Muscle of back (tissue), 11 donors: Measurements from ENCODE around the gene ARV1. TPM values are rescaled to one million over a fixed set of nuclear protein-coding genes. Genes with fewer than 3 reads are reported as not detected.
"Not testable (repeated sequence)": the region's sequence is repeated elsewhere in the genome, so short reads cannot be mapped to it uniquely, and the experiment has no call there.

Experiments
- DNase-seq, 3 donors: peaks; one replicate each; pipeline versions ENCODE4 v3.0.0 to v3.0.0-alpha.2; 2013
- polyA plus RNA-seq, 10 donors: library from polyadenylated mRNA; unstranded; fragments of 120-200 nt; gene quantifications; one replicate each; pipeline ENCODE4 v1.2.1, GENCODE V29; 2013; ENCODE audit not compliant: insufficient read length in 10 of 10

Gene ARV1
- polyA plus RNA-seq, 10 donors, result 12.7 to 18.0 (median 15.2) TPM

DNA sequence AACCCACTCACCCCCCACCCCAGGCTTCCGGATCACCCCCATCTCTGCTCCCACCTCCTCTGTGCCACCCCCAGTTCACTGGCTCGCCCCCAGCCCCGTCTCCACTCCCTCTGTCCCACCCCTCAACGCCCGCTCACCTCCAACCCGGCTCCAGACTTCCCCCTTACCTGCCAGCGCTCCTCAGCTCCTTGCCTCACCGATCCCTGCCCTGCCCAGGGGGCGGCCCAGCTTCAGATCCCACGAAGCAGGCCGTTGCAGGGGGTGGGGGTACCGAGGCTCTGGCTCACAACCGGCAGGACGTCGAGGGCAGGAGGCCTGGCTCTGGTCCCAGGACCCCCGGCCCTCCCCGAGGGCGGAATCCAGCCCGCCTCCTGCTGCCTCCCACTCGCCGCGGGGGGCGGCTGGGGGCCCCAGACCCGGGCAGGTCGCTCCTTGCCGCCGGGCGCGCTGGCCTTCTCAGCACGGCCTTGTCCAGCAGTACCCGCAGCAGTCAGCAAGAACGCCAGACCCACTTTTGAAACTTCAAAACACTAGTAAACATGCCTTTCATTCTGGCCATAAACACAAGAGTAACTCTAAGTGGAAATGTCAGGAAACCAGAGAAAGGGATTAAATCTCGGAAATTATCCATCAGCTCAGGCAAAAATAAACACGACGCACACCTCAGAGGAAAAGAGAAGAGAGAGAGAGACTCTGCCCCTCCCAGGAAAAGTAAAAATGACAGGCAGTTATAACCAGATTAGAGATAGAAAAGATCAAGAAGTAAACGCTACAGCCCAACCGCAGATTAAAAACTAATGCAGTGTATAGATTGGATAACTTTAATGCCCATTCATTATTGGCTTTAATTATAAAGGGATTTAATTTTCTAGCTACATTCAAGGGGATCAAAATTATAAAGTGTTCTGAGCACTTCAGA, 62.2 kb downstream of the ARV1 start:
- DNase-seq, result peak in 1 of 3 donors; percentile 37

DNA sequence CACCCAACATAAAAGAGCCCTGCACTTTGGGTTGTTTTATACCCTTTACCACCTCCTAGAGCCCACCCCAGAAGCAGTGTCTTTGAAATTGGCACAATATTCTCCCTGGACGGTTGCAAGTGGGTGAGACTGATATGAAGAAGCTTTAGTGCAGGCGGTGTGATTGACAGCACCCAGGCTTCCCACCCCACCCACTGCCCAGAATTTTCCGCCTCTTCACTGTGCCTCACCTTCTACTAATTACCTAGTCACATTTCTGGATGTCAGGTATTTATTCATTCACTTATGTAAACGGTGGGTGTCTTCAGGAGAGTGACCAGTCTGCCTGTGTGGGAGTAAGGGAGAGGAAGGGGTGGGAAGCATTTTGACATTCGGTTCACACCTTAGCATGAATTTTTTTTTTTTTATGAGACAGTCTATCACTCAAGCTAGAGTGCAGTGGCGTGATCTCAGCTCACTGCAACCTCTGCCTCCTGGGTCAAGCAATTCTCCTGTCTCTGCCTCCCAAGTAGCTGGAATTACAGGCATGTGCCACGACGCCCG, 62.9 kb downstream of the ARV1 start:
- no peak for DNase-seq

DNA sequence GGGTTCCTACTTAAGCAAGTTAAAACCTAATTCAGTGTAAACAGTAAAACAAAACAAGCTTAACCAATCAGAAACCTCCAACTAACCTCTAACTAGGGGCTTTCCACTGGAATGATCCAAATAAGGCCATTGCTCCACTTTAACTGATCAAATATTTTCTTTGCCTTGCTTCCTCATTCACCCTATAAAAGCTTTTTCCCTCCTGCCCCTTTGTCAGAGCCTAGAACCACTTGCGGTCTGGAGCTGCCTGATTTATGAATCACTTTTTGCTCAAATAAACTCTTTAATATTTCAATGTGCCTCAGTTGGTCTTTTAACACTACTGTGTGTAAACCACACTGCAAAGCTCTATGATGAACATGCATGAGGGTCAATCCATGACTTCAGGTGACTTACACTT, 65.7 kb downstream of the ARV1 start:
- DNase-seq, result no peak

DNA sequence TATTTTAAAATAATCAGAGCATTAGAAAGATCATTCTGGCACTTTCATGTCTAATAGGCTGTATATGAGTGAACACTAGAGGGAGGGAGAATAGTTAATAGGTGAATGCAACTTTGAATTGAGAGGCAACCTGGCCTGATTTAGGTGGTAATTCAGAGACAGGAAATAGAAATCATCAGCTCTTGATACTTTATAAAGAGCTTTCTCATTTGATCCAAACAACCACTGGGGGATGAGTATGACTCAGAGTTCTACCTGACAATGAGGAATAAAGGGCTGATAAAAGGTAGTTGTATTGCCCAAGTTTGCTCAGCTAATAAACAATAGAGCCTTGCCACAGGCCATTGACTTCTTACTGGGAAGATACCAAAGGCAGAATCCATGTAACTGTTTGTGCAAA, 66.4 kb downstream of the ARV1 start:
- no peak for DNase-seq

DNA sequence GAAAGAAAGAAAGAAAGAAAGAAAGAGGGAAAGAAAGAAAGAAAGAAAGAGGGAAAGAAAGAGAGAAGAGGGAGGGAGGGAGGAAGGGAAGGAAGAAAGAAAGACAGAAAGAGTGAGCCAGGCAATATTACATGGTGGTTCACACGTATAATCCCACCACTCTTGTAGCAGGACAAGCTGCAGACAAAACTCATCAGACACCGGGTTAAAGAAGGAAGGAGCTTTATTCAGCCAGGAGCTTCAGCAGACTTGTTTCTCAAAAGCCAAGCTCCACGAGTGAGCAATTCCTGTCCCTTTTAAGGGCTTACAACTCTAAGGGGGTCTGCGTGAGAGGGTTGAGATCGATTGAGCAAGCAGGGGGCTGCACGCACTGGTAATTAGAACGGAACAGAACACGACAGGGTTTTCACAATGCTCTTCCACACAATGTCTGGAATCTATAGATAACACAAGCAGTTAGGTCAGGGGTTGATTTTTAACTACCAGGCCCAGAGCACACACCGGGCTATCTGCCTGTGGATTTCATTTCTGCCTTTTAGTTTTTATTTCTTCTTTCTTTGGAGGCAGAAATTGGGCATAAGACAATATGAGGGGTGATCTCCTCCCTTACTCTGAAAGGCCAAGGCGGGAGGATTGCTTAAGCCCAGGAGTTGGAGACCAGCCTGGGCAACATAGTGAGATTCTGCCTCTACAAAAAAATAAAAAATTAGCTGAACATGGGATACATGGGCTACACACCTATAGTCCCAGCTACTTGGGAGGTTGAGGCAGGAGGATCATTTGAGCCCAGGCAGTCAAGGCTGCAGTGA, 67.2 kb downstream of the ARV1 start:
- not testable (repeated sequence) for DNase-seq

DNA sequence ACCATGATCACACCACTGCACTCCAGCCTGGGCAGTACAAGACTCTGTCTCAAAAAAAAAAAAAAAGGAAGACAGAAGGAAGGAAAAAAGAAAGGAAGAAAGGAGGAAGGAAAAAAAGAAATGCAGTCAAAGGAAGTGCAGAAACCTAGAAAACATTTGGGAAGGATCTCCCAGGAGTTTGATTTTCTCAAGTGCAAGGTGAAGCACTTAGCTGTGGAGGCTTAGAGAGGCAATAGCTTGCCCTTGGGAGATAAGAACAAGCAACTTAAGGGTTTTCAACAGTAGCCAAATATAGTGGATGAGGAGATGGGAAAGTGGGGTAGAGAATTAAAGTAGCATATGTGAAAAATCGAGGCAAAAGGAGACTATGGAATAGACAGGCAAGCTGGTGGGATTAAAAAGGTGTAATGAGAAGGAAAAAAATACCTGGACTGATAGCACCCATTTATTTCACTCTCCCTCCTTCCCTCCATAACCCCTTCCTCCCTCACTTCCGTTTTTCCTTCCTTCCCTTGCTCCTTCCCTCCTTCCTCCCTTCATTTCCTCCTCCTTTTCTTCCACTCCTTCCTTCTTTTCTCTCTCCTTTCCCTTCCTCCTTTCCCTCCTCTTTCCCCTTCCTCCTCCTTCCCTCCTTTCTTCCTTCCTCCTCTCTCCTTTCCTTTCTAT, 68.0 kb downstream of the ARV1 start:
- DNase-seq, result no peak

DNA sequence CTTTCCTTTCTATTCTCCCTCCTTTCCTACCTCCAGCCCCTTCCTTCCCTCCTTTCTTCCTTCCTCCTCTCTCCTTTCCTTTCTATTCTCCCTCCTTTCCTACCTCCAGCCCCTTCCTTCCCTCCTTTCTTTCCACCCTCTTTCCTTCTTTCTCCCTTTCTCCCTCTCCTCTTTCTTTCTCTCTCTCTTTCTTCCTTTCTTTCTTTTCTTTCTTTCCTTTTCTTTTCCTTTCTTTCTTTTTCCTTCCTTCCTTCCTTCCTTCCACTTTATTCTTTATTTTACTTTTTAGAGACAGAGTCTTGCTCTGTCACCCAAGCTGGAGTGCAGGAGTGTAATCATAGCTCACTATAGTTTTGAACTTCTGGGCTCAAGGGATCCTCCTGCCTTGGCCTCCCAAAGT, 68.6 kb downstream of the ARV1 start:
- DNase-seq, result not testable (repeated sequence)

DNA sequence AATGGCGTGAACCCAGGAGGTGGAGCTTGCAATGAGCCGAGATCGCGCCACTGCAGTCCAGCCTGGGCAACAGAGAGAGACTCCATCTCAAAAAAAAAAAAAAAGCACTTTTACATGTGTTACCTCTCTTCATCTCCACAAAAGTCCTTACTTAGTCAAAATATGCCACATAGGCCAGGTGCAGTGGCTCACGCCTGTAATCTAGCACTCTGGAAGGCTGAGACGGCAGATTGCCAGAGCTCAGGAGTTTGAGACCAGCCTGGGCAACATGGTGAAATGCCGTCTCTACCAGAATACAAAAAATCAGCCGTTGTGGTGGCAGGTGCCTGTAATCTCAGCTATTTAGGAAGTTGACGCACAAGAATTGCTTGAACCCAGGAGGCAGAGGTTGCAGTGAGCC, 69.5 kb downstream of the ARV1 start:
- DNase-seq, result not testable (repeated sequence)

DNA sequence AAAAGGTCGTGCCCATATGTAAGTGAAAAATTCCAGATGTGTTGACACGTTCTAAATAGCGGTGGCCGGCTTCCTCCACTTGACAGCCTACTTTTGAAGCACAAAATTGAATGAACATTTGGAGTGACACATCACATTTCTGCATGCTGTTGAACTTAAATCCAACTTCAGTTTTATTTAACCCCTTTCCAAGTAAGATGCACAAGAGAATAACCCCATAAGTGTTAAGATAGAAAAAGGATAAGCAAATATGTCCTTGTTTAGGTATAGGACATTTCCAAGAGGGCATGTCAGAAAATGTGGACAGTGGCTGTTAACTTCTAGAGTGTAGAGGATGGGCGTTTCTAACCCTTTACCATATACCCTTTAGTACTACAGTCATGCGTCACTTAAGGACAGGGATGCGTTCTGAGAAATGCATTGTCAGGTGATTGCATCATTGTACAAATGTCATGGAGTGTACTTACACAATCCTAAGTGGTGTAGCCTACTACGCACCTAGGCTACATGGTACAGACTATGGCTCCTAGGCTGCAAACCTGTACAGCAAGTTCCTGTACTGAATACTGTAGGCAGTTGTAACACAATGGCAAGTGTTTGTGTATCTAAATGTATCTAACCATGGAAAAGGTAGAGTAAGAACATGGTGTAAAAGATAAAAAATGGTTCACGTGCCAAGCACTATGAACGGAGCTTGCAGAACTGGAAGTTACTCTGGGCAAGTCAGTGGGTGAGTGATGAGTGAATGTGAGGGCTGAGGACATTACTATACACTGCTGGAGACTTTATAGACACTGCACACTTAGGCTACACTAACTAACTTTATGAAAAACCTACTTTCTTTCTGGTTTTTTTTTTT, 70.5 kb downstream of the ARV1 start:
- no peak for DNase-seq

Other genes starting within 250 kb of the ARV1 start
- gene CAPN9, start 231.7 kb upstream of the ARV1 start, polyA plus RNA-seq, result 1 to 10 TPM in 4 of 10 donors, under 1 TPM in 6; 0.50 to 1.3 (median 0.83) TPM
- gene C1orf198, start 110.6 kb upstream of the ARV1 start, polyA plus RNA-seq, result 10 to 100 TPM; 60.8 to 86.4 (median 74.4) TPM
- gene TTC13, start 233 bp upstream of the ARV1 start, polyA plus RNA-seq, result 10 to 100 TPM; 11.5 to 24.8 (median 18.8) TPM
- 10 to 100 TPM in 2 of 10 donors, 1 to 10 TPM in 8; 7.0 to 12.1 (median 8.3) TPM for gene FAM89A, start 61.2 kb downstream of the ARV1 start, polyA plus RNA-seq
- gene TRIM67, start 183.0 kb downstream of the ARV1 start, polyA plus RNA-seq, result under 1 TPM; 0.05 to 0.17 (median 0.10) TPM